Fibroblast of upper back skin (primary cell): ENCODE data around the gene RGS9.
"Not testable (repeated sequence)": the region's sequence is repeated elsewhere in the genome, so short reads cannot be mapped to it uniquely, and the experiment has no call there.

ENCODE experiments used
- DNase-seq: peaks from one replicate; pipeline ENCODE4 v3.0.0-alpha.2; 2013

Gene RGS9

GRCh38 chr17:65116515-65116914 is 20.7 kb upstream of the RGS9 start:
- not testable (repeated sequence) for DNase-seq

- no peak for DNase-seq
These were observed 19.7 kb upstream of the RGS9 start for GRCh38 chr17:65117384-65118035.

- DNase-seq = no peak
These were observed 15.8 kb upstream of the RGS9 start for GRCh38 chr17:65121368-65121767.

GRCh38 chr17:65121916-65122806 is 15.0 kb upstream of the RGS9 start:
- DNase-seq = no peak

- peak; percentile 93 for DNase-seq
These were observed 14.1 kb upstream of the RGS9 start for GRCh38 chr17:65122836-65123756.

GRCh38 chr17:65123757-65124675 is 13.2 kb upstream of the RGS9 start:
- DNase-seq = peak; percentile 33

- DNase-seq = no peak
These were observed 6.3 kb upstream of the RGS9 start for GRCh38 chr17:65130832-65131231.

GRCh38 chr17:65131240-65131639 is 5.9 kb upstream of the RGS9 start:
- no peak for DNase-seq

GRCh38 chr17:65131946-65132345 is 5.2 kb upstream of the RGS9 start:
- DNase-seq = peak; percentile 78

- DNase-seq = no peak
These were observed 3.1 kb upstream of the RGS9 start for GRCh38 chr17:65134035-65134434.

GRCh38 chr17:65139101-65139764 is 2.1 kb downstream of the RGS9 start:
- DNase-seq = no peak

- DNase-seq = no peak
These were observed 5.1 kb downstream of the RGS9 start for GRCh38 chr17:65142247-65142646.

GRCh38 chr17:65143889-65144604 is 6.9 kb downstream of the RGS9 start:
- DNase-seq = no peak

- DNase-seq = no peak
These were observed 8.6 kb downstream of the RGS9 start for GRCh38 chr17:65145743-65146142.

GRCh38 chr17:65147955-65148354 is 10.8 kb downstream of the RGS9 start:
- DNase-seq = no peak

- DNase-seq = peak; percentile 10
These were observed 17.8 kb downstream of the RGS9 start for GRCh38 chr17:65154770-65155589.

GRCh38 chr17:65155622-65156021 is 18.5 kb downstream of the RGS9 start:
- no peak for DNase-seq

GRCh38 chr17:65156185-65156834 is 19.1 kb downstream of the RGS9 start:
- DNase-seq = no peak

- DNase-seq = no peak
These were observed 19.8 kb downstream of the RGS9 start for GRCh38 chr17:65156835-65157565.
